Retinal pigment epithelial cell (primary cell): ENCODE measurements around the gene ETFA.

ENCODE experiments used
- DNase-seq: peaks from one replicate; pipeline ENCODE4 v3.0.0-alpha.2; 2010; ENCODE audit warnings: low read depth
- H3K4me3 ChIP-seq: 2 replicates; pipeline ENCODE4 v1.5.1; 2011; ENCODE audit warnings: mild to moderate bottlenecking, low read length, control low read depth, moderate library complexity
- TF ChIP-seq, protein P1 (sequence below): conservative IDR thresholded peaks from 2 replicates; pipeline ENCODE4 v1.5.1; 2011; ENCODE audit warnings: low read depth, low read length, control low read depth, inconsistent platforms

The ETFA gene

DNA sequence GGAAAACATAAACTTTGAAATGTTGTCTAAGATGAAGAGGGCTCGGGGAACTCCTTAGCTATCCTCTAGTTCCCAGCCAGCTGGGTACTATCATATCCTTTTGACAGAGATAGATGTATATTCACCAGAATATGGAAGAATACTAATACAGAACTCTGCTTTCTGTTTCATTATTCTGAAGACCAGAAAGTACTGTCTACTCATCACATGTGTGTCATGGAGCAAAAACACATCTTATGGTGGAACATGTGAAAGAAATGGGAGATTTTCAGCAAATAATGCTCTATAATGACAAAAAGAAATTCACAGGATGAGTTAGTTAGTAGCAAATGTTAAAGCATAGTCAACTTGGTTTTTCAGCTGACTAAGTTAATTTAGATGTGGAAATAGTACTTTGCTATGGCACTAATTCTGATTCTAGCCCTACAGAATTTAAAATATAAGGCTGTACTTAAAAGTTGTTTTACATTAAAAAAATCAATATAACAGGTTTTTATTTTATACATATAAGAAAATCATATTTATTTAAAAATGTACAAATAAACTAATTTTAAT, 41.8 kb upstream of the ETFA start:
- DNase-seq = no peak
- no peak overlapping the region for H3K4me3 ChIP-seq
- TF ChIP-seq, protein P1, sequence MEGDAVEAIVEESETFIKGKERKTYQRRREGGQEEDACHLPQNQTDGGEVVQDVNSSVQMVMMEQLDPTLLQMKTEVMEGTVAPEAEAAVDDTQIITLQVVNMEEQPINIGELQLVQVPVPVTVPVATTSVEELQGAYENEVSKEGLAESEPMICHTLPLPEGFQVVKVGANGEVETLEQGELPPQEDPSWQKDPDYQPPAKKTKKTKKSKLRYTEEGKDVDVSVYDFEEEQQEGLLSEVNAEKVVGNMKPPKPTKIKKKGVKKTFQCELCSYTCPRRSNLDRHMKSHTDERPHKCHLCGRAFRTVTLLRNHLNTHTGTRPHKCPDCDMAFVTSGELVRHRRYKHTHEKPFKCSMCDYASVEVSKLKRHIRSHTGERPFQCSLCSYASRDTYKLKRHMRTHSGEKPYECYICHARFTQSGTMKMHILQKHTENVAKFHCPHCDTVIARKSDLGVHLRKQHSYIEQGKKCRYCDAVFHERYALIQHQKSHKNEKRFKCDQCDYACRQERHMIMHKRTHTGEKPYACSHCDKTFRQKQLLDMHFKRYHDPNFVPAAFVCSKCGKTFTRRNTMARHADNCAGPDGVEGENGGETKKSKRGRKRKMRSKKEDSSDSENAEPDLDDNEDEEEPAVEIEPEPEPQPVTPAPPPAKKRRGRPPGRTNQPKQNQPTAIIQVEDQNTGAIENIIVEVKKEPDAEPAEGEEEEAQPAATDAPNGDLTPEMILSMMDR = no peak

DNA sequence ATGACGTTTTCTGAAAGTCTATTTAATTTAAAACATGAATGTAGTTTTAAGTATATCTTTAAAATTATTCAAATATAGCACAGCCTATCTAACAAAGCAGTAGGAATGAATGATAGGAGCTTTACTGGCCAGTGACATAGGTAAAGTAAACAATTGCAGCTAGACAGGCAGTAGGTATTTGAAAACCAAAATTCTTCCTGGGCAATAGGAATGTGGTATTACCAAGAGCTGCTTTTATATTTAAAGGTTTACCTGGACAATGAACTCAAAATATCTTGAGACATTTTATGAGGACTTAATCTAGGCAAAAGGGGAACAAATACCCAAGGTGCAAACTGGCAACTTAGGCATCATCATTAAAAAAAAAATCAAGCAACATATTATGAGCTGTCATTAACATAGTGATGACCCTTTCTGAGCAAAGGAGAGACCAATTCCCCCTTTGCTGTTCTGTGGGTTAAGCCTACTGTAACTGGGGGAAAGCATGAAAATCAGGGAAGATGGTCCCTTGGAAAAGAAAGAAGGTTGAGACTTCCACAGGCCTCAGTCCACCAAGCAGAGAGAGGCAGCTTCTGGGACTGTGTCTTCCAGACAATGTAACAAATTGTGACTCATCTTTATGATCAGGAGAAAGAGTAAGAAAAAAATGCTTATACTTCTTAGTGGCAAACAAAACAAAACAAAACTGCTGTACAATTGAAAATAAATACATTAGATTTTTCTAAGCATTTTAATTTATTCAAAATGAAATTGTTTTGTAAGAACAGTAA, 38.2 kb upstream of the ETFA start:
- TF ChIP-seq, protein P1 = no peak
- H3K4me3 ChIP-seq = no peak overlapping the region
- no peak for DNase-seq

DNA sequence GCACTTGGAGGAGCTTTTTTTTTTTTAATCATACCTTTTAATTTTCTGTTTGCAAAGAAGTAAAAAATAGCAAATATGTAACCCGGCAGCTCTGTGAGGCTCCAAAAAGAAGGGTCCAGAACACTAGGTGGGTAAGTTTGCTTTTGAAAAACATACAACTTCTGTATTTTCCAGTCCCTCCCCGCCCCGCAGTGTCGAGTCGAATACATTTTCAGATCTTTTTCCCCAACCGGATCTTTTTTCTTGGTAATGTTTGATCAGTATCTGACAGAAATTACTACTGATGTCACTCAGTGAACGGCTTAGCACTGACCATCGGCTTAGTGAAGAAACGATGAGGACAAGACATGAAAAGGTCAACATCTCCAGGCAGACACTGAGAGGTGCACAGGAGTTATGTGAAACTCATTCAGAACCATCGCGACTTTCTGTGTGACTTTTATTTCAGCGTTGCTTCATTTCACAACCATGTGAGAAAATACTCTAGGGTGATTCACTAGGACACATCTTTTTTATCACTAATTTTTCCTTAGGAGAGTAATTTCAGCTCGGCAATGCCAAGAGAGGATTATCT, 36.3 kb upstream of the ETFA start:
- TF ChIP-seq, protein P1 = no peak
- no peak for DNase-seq
- no peak overlapping the region for H3K4me3 ChIP-seq

DNA sequence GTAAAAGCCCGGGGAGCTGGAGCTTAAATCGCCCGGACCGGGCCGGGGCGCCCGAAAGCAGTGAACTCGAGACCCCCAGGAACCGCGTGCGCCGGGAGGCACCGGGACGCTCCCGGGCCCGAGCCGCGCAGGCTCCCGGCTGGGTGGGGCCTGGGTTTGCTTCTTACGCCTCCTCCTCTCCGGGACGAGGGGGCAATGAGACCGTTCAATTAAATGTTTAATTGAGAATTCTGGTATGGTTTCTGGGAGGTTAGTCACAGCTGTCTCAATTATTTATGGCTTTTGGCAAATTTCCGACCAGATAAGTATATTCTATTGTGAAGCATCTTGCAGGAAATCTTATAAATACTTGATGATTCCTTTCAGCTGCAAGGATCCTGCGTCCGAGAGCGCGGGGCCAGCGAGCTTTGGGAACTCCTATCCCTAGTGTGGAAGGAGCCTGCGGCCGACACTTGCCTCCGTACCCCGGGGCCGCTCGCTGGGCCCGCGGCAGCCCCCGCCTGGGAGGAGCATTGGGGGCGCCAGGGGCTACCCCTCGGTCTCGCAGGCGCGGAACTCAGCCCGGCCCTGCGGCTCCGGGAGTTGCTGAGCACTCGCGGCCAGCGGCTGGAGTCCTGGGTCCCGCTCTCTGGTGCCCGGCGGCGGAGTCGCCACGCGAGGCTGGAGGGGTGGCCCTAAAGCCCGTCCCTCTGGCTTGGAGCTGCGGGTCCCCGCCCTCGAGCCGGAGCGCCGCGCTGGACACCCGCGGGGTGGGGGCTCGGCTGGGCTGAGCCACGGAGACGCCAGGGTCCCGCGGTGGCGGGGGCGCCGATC, 35.6 kb upstream of the ETFA start:
- peak overlapping the region; percentile 16 for H3K4me3 ChIP-seq
- no peak for DNase-seq
- TF ChIP-seq, protein P1 = no peak

DNA sequence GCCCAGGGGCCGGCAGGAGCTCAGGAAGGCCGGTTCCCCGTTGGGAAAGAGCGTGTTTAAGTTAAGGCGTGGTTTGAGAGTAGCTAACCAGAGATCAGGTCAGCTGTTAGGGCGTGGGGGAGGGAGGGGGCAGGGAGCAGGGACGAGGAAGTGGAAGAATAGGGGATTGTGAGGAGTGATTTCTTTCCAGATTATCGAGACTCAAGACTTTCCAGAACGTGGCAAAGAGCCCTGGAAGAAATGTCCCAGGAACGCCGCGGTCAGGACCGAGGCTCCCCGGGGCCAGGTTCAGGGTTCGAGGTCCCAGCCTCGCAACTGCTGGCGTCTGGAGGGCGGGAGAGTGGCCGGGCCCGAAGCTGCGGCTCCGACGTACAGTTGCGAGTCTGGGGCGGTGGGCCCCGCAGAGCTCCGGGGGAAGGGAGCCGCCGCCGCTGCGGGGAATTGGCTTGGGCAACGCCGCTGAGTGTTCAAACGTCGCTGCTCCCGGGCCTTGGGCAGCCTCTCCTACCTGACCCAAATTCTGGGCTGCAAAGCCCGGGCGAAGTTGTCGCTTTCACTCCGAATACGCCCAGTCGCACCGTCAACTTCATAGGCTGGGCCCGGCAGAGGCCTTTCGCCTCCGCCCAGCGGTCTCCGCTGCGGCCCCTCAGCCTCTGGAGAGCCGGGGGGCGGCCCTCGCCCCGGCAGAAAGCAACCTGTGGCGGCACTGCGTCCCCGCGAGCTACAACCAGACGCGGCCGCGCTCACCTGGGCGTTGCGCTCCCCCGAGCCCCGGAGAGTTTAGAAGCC, 34.8 kb upstream of the ETFA start:
- peak overlapping the region; percentile 16 for H3K4me3 ChIP-seq
- no peak for DNase-seq
- TF ChIP-seq, protein P1 = no peak

DNA sequence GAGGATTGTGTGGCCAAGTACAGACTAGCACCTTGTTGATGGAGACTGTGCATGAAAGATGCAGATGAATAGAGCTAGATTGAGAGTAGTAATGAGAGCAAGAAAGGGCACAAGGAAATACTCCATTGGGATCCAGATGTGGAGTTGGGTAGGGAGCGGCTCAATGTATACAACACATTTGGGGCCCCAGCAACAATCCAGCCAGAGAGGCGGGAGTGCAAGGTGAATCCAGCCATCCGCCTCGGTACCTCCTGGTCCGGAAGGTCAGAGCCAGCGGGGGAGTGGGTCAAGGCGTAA, 34.3 kb upstream of the ETFA start:
- TF ChIP-seq, protein P1 = no peak
- H3K4me3 ChIP-seq = no peak overlapping the region
- no peak for DNase-seq
